Measurements from ENCODE around the gene HELZ.
"Not testable (repeated sequence)": the region's sequence is repeated elsewhere in the genome, so short reads cannot be mapped to it uniquely, and the experiment has no call there.

The HELZ gene

DNA sequence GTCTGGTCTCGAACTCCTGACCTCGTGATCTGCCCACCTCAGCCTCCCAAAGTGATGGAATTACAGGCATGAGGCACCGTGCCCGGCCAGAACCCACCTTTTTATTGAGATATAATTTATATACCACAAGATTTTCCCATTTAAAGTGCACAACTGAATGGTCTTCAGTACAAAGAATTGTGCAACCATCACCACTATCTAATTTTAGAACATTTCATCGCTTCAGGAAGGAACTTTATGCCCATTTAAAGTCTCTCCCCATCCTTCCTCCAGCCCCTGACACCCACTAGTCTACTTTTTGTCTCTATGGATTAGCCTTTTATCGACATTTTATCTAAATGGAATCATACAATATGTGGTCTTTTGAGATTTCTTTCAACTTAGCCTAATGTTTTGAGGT, 25.4 kb upstream of the HELZ start:
- no peak for DNase-seq (ENCODE audit: low read depth)

DNA sequence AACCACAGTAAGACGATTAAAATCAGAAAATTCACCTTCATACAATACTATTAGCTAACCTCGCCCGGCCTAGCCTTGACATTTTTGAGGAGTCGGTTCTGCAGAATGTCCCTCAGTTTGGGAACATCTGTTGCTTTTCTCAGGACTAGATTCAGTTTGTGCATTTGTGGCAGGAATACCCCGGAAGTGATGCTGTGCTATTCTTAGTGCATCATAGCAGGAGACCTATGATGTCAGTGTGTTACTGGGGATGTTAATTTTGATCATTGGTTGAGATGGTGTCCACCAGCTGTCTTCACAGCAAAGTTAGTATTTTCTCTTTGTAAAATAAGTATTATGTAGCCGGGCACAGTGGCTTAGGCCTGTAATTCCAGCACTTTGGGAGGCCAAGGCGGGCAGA, 21.5 kb upstream of the HELZ start:
- DNase-seq (ENCODE audit: low read depth), result no peak

DNA sequence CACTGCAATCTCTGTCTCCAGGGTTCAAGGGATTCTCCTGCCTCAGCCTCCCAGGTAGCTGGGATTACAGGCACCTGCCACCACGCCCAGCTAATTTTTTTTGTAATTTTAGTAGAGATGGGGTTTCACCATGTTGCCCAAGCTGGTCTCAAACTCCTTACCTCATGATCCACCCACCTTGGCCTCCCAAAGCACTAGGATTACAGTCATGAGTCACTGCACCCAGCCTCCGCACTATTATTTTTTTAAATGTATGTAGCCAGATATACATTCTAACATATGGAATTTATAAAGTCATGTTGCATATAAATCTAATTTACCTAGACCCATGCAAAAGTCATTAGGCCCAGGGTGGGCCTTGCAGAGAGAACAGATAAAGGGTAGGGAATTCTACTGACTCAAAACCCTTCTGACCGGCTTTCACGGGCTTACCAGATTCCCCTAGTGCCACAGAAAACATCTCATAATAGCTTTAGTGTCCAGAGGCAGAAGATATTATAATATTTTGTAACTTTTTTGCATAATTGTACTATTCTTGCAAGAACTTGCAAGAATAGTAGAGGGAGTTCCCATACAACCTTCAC, 20.5 kb upstream of the HELZ start:
- DNase-seq (ENCODE audit: low read depth), result no peak

DNA sequence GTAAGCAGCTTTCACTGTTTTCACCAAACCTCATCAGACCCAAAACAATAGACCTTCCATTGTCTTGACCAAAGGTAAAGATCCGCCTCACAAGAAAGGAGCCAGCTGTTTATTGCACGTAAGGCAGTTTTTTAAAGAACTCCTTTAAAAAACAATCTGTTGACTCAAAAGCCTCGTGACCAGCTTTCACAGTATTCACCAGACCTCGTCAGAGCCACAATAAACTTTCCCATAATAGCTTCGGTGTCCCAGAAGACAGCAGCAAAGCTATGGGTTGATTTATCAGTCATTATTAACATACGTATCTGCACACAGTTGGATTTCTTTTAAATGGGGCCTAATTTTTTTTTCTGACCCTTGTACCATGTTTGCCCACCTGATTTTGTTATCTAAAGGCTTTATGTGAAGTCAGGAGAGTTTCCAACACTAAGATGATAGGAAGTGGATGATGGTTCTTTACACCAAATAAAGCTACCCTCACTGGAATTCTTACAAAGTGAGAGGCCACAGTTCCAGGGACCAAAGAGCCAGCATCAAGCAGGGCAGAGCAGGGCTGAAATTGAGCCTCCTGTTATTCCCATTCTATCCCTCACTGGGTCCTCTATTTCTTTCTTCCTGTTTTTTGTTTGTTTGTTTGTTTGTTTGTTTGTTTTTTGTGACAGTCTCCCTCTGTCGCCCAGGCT, 17.6 kb upstream of the HELZ start:
- DNase-seq (ENCODE audit: low read depth), result no peak

DNA sequence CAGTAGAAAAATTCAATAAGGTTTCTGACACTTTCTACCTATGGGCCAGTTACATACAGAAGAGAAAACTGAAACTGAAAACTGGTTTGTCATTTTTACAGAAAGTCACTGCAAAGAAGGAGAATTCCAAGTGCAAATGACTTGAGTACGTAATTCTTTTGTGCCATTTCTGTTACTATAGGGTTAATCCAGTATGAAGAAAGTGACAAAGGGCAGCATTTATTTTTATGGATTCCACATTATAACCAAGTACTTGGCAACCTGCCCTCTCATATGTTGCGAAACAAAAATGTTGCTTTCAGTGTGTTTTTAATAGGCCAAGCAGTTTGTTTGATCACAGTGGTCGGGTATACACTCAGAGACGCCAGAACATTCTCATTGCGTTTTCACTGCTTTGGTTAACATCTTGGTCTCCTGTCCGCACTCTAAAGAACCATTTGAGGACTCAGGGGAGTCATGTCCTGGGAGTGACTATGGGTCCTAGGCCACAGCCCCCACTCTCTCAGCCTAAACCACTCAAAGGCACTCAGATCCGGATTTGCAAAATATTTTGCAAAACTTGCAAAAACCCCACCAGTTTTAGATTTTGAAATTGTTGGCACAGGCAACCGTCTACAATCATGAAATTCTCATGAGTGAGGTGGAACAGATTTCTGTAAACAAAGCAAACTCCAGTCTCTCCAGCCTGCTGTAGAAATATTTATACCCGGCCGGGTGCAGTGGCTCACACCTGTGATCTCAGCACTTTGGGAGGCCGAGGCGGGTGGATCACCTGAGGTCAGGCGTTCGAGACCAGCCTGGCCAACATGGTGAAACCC, 15.4 kb upstream of the HELZ start:
- DNase-seq (ENCODE audit: low read depth), result peak; percentile 63

DNA sequence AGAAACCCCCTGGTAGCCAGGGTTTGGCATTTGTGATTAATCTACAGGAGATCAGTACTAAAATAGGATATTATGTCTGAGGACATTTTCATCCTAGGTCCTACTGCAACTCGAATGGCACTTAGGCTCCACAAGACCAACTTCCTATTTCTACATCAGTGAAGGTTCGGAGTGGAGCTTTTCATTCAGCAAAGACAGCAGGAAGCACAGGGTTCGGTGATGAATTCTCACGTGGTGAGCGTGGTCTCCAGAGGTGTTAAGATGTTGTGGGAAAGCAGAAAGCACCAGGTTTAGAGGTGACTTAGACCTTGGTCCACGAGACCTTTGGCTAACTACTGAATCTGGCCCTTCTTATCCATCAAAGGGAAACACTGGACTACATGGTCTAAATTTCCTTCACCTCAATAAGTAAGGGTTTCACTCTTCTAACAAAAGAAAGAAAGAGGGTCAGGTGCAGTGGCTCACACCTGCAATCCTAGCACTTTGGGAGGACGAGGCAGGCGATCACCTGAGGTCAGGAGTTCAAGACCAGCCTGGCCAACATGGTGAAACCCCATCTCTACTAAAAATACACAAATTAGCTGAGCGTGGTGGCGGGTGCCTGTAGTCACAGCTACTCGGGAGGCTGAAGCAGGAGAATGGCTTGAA, 13.9 kb upstream of the HELZ start:
- DNase-seq (ENCODE audit: low read depth), result no peak

DNA sequence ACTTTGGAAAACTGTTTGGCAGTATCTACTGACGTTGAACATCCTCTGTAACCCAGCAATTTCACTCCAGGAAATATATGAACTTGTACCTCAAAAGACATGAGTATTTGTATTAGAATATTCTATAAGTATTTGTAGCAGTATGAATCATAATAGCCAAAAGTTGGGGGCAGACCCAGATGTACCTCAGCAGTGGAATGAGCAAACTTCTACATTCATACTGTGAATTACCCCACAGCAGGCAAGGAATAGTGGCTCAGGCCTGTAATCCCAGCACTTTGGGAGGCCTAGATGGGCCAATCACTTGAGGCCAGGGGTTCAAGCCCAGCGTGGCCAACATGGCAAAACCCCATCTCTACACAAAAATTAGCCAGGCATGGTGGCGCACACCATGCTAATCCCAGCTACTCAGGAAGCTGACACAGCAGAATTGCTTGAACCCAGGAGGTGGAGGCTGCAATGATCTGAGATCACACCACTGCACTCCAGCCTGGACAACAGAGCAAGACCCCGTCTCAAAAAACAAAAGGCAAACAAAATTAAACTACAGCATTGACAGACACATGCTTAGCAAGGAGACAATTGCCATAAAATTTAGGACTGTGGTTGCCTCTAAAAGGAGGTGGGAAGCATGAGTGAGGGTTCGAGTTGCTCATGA, 11.2 kb upstream of the HELZ start:
- DNase-seq (ENCODE audit: low read depth), result no peak

DNA sequence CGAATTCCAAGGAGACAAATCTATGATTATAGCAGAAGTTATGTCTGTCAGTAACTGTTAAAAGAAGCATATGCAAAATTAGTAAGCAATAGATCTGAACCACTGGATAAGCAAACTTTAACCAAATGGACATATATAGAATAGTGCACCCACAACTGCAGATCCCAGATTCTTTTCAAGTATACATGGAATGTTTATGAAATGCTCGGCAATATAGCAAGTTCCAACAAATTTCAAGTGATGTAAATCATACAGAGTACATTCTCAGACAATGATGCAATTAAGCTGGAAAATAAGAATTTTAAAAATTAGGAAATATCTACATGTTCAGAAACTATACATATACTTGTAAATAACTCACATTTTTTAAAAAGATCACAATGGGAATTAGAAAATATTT, 8.4 kb upstream of the HELZ start:
- no peak for DNase-seq (ENCODE audit: low read depth)

DNA sequence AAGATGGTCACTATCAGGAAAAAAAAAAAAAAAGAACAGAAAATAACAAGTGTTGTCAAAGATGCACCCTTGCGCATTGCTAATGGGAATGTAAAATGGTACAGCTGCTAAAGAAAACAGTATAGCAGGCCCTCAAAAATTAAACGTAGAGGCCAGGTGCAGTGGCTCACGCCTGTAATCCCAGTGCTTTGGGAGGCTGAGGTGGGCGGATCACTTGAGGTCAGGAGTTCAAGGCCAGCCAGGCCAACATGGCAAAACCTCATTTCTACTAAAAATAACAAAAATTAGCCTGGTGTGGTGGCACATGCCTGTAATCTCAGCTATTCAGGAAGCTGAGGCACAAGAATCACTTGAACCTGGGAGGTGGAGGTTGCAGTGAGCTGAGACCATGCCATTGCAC, 6.6 kb upstream of the HELZ start:
- DNase-seq (ENCODE audit: low read depth), result not testable (repeated sequence)

DNA sequence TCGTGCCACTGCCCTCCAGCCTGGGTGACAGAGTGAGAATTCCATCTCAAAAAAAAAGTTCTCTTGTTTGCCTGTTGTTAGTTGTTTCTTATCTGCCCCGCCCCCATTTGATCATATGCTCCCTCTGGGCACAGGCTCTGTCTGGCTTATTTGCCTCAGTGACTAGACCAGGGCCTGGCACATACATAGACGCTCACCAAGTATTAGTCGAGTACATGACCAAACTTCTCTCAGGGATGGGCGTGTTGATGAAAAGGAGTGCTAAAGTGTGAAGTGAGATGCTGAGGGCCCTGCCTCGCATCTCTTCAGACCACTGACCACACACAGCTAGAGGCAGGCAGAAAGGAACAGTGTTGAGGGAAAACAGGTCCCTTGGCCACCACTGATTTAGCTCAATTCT, 3.3 kb upstream of the HELZ start:
- DNase-seq (ENCODE audit: low read depth), result no peak

DNA sequence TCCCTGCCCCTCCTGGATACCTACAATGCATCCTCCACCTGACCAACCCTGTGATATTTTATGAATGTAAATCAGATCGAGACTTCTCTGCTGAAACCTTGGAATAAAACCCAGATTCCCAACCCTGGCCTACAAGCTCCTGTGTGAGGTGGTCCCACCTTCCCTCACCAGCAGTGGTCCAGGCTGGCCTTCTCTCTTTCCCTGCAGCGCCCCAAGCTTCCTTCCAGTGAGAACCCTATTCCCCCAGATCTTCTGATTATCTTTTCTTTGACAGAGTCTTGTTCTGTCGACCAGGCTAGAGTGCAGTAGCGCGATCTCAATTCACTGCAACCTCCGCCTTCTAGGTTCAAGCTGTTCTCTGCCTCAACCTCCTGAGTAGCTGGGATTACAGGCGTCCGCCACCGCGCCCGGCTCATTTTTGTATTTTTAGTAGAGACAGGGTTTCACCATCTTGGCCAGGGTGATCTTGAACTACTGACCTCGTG, 2.5 kb upstream of the HELZ start:
- no peak for DNase-seq (ENCODE audit: low read depth)

DNA sequence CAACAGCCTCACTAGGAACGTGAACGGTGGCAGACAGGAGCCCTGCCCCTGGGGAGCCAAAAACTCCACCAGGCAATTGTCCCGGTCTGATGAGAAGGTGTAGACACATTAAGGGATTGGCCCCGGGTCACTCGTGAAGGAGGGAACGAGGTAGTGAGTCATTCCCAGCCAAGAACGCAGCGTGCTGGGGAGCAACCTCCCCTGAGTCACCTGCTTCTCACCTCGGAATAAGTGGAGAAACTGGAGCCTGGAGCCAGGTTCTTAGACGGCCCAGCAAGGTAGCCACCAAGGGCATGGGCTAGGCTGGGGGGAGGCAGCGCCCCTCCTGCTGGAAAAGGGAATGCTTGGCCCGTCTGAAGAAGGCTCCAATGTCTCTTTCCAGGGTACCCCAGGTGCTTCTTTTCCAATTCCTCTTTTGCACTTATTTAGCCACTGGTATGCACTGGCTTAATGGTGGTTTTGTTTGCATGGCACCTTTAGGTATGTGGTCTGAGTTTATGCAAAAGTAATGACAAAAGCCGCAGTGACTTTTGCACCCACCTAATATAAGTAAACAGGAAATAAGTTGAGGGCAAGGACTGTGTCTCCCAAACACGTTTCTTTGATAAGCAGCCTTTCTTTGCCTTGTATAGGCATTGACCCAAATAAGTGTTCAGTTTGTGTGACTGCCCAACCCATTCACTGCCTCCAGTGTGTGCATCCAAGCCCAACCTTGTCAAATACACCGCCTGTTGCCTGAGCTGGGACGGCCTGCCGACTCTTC, 1.8 kb upstream of the HELZ start:
- no peak for DNase-seq (ENCODE audit: low read depth)

DNA sequence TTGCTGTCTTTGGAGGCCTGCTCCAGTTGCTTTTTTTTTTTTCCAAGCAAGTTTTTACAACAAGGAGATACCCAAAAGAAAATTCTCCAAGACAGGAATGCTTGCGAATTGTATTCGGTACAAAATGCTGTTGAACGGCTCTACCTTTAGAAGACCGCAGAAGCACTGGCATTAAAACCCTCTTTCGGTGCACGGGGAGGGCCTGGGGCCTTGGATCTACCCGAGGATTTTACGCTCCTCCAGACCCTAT, 1.3 kb upstream of the HELZ start:
- no peak for DNase-seq (ENCODE audit: low read depth)

DNA sequence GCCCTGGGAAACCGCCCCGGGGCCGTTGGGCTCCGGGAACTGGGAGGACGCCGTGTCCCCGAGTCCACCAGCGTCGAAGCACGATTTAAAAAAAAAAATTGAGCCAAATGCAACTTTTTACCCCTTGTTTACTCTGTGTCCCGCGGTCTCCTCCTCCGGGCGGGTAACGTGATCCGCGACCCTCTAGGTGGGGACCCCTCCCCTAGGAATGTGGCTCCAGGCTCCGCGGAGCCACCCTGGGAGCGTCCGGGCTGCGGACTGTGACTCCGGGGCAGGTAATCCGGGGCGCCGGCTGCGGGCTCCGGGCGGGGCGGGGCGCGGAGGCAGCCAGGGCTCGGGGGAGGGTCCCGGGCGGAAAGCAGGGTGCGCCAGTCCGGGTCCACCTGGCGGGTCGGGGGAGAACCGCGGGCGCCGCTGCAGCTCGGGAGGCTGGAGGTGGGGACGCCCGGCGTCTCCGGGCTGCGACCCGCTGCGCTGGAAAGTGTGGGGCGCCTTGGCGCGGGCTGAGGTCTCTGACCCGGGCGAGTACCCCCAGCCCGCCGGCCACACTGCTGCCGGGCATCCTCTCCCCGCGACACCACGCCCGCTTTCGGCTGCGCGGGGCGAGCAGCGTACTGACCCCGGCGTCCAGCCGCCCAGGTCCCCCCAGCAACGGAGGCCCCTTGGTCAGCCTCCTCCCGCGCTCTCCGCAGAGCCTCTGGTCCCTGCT, 852 bp upstream of the HELZ start:
- no peak for DNase-seq (ENCODE audit: low read depth)

DNA sequence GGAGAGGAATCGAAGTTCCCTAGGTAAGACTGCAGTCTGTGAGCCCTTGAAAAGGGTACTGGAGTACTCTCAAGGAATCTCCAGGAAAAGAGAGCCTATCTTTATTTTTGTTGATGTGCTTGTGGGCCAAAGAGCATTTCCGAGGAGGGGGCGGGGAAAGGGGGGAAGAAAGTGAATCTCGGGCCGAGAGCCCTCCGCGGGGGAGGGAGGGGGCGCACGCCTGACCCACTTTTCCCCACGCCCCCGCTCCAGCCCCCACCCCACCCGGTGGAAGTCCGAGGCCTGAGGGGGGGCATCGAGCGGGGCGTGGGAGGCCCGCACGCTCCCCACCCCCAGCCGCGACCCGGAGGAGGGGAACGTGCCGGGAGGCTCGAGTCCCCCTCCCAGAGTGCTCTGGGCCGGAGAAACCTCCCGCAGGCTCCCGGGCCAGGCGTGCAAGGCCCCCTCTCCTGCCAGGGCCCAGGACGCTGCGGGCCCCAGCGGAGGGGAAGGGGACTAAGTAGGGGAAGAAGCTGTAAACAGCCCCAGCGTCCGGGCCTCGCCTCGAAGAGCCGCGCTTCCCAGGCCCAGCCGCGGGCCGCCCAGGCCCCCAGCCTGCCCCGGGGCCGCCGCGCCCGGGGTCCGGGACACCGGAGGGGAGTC, 444 bp downstream of the HELZ start:
- DNase-seq (ENCODE audit: low read depth), result no peak

DNA sequence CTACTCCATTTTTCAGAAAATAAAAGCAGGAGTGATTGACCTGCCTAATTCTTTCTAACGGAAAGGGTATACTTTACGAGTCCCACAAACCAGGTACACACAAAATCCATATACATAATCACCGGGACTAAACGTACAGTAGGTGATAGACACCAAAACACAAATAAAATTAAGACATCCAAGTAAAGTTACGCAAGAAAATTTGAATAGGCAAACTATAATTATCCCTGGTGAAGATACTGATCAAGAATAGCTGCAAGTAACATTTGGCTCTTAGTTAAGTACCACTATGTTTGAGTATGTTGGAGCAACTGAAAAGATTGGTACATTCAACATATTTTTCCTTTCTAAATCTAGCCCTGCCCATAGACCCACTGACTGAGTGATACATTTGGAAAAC, 1.7 kb downstream of the HELZ start:
- no peak for DNase-seq (ENCODE audit: low read depth)

DNA sequence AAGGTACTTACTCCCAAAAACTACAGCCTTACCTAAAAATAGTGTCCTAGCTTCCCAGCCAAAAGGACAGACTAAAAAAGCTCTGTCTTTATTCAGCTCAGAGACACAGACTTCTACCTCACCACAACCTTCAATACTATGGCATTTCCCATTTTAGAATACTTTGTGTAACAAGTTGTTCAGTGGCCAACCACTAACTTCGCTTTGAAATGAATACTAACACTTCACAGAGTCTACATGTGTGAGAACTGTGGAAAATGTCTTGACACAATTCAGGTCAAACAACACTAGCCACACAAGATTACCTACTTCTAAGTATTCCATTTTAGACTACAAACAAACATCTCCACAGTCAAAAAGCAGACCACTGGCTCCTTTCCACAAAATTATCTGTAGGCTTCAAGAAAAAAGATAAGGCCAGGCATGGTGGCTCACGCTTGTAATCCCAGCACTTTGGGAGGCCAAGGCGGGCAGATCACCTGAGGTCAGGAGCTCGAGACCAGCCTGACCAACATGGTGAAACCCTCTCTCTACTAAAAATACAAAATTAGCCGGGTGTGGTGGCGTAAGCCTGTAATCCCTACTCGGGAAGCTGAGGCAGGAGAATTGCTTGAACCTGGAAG, 3.2 kb downstream of the HELZ start:
- no peak for DNase-seq (ENCODE audit: low read depth)

DNA sequence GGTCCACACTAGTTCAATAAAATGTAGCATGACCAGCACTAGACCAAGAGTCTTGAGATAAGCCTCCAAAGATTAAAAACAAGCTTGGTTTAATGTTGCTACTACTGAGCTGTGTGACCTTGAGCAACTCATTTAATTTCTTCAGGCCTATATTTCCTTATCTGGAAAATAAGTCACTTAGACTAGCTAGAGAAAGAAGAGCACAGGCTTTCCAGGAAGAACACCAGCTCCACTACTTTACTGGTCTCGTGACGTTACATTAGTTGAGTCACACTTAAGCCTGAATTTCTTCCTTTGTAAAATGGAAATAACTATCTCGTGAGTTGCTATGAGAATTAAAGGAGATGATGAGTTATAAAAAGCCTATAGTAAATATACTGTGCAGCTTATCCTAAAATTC, 5.4 kb downstream of the HELZ start:
- DNase-seq (ENCODE audit: low read depth), result no peak

DNA sequence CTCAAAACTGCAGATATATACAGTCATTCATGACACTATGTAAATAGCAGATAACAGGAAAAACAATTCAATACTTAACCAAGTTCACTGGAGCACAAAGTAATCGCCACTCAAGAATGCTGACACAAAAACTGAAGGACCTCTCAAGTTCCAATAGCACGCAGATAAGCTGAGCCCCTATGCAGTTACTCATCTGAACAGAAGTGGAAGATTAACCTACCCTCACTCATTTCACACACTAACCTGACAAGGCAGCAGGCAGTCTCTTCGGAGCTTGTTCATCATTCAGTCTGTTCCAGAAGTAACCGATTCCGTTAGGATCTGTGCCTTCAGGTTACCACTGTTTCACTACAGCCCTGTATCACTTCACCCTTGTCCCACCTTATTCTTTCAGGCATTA, 6.0 kb downstream of the HELZ start:
- DNase-seq (ENCODE audit: low read depth), result no peak

DNA sequence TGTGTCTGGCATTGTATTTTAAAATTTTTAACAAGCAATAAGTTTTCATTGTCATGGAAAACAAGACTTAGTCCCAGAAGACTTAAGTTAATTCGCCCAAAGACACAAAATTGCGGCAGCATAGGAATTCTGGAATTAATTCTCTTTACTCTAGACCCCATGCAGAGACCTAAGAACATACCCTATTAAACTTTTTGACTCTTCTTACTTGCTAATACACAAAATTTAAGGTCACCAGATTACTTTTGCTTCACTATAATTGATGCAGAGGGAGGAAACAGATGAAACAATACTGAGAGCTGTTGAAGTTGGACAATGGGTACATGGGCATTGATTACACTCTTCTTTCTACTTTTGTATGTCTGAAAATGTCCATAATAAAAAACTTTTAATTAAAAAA, 12.6 kb downstream of the HELZ start:
- no peak for DNase-seq (ENCODE audit: low read depth)

Measured in GM04504 (cell line).